Measurements from ENCODE around the gene BBOX1.

The BBOX1 gene

DNA sequence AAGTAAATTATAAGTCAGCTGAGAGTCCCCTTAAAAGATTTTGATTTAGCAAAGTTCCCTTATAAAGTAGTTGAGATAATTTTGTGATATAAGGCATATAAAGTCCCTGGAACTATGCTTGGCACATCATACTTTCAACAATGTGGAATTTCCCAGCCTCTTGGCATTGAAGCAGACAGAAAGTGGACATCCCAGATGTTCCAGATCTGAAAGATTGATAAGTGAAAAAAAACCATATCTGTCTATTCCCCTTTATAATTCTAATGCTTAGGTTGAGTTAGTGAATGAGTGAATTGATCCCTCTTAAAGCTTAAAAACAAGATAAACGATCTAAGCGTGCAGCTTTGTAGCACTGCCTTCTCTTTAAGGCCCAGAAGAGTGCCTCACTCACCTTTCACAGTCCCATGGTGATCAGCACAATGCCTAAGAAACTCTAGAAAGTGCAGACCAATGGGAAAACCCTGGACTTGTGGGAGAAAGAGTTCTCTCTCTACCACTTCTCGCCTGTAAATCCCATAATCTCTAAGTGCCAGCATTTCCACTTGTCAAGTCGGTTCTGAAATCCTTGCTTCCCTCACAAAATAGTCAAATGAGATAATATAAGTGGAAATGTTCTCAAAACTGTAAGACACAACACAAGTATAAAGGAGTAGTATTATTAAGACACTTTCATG lies 28.9 kb upstream of the BBOX1 start:
- Histone ChIP-seq H3K14ac (ENCODE audit: low read length in 2 of 2) (no peak overlapping the region), H3K36me3 (ENCODE audit: control insufficient read depth in 1 of 2, insufficient read depth in 2 of 2, low read depth in 1 of 2, low read length in 2 of 2) (no peaks in the 10 kb centered on the region), H3K79me1 (replicated peaks; ENCODE audit: low read length, poor library complexity, severe bottlenecking) (no peaks in the 10 kb centered on the region), H4K8ac (ENCODE audit: low read length) (peak overlapping the region; percentile 87), H2BK5ac (ENCODE audit: low read depth, low read length, poor library complexity, severe bottlenecking) (no peak overlapping the region), H3K9me3 (ENCODE audit: control insufficient read depth, low read length) (peaks cover 4% of the 10 kb centered on the region), H3K23ac (ENCODE audit: low read length in 2 of 2) (no peak overlapping the region), H2BK15ac (ENCODE audit: low read depth, poor library complexity, severe bottlenecking) (no peak overlapping the region), H3K4me3 (ENCODE audit: insufficient read depth in 1 of 2, low read depth in 1 of 2, low read length in 2 of 2) (no peak overlapping the region), H3K9ac (ENCODE audit: low read length) (no peak overlapping the region), H2BK12ac (ENCODE audit: low read length in 2 of 2) (no peak overlapping the region), H4K91ac (ENCODE audit: low read length) (peak overlapping the region; percentile 77), H3K27ac (ENCODE audit: low read length, poor library complexity, severe bottlenecking) (no peak overlapping the region), H3K4me1 (ENCODE audit: control insufficient read depth, insufficient read depth, low read depth, low read length) (no peaks in the 10 kb centered on the region), H3K18ac (ENCODE audit: low read depth in 1 of 2, low read length in 2 of 2) (peak overlapping the region; percentile 29 to 85), H3K4ac (ENCODE audit: low read depth in 1 of 2, low read length in 2 of 2) (no peak overlapping the region), H3K27me3 (ENCODE audit: control insufficient read depth in 1 of 2, insufficient read depth in 1 of 2, low read length in 2 of 2) (no peaks in the 10 kb centered on the region), H2AFZ (ENCODE audit: low read depth, low read length) (no peak overlapping the region), H3K4me2 (ENCODE audit: low read length, poor library complexity, severe bottlenecking) (no peak overlapping the region), H2AK5ac (ENCODE audit: low read length, severe bottlenecking) (no peak overlapping the region), H2BK120ac (ENCODE audit: low read depth, low read length) (no peak overlapping the region)
- 60% methylated on average over 2 of the region's 4 CpGs for WGBS
- DNase-seq: peak; percentile 59

DNA sequence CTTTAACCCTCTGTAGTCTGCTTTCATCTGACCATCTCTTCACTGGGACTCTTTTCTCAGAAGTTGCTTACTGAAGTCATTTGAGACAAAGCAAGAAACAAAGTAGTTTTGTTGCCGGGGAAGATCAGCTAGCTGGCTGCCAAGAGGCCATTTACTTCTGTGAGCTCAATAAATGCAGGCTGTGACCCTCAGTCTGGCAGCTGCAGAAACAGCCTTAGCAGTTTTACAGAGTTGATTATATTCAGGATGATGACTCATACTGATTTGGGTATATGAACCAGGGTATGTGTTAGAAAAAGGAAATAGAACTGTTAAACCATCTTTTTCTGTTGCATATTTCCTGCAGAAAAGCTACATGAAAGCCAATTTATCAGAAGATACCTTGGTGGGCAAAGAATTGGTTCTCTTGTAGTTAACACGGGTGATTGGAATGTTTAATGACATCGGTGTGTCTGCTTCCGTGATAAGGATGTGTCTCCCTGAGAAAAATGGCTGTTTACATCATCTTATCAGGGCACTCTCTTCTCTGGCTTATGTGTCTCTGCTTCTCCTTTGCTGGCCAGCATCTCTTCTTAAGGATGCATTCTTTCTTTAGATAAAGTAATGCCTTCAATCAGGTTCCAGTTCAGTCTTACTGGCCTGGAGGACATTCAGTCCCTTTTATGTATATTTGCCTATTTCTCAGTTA lies 28.2 kb upstream of the BBOX1 start:
- no peak overlapping the region for H3K4me2 ChIP-seq (ENCODE audit: low read length, poor library complexity, severe bottlenecking)
- H2BK120ac ChIP-seq (ENCODE audit: low read depth, low read length): no peak overlapping the region
- under 1% methylated on average over 4 of the region's 4 CpGs for WGBS
- H2BK5ac ChIP-seq (ENCODE audit: low read depth, low read length, poor library complexity, severe bottlenecking): no peak overlapping the region
- H3K4ac ChIP-seq (ENCODE audit: low read depth in 1 of 2, low read length in 2 of 2): no peak overlapping the region
- peaks cover 4% of the 10 kb centered on the region for H3K9me3 ChIP-seq (ENCODE audit: control insufficient read depth, low read length)
- H3K9ac ChIP-seq (ENCODE audit: low read length): no peak overlapping the region
- DNase-seq: peak; percentile 88
- no peak overlapping the region for H3K27ac ChIP-seq (ENCODE audit: low read length, poor library complexity, severe bottlenecking)
- no peaks in the 10 kb centered on the region for H3K27me3 ChIP-seq (ENCODE audit: control insufficient read depth in 1 of 2, insufficient read depth in 1 of 2, low read length in 2 of 2)
- H3K4me3 ChIP-seq (ENCODE audit: insufficient read depth in 1 of 2, low read depth in 1 of 2, low read length in 2 of 2): no peak overlapping the region
- no peaks in the 10 kb centered on the region for H3K4me1 ChIP-seq (ENCODE audit: control insufficient read depth, insufficient read depth, low read depth, low read length)
- no peak overlapping the region for H3K23ac ChIP-seq (ENCODE audit: low read length in 2 of 2)
- H3K36me3 ChIP-seq (ENCODE audit: control insufficient read depth in 1 of 2, insufficient read depth in 2 of 2, low read depth in 1 of 2, low read length in 2 of 2): no peaks in the 10 kb centered on the region
- H3K18ac ChIP-seq (ENCODE audit: low read depth in 1 of 2, low read length in 2 of 2): peak overlapping the region in 1 of 2 experiments; percentile 41
- no peaks in the 10 kb centered on the region for H3K79me1 ChIP-seq (replicated peaks; ENCODE audit: low read length, poor library complexity, severe bottlenecking)
- H3K14ac ChIP-seq (ENCODE audit: low read length in 2 of 2): no peak overlapping the region
- no peak overlapping the region for H4K91ac ChIP-seq (ENCODE audit: low read length)
- H2BK12ac ChIP-seq (ENCODE audit: low read length in 2 of 2): no peak overlapping the region
- no peak overlapping the region for H2AFZ ChIP-seq (ENCODE audit: low read depth, low read length)
- H2AK5ac ChIP-seq (ENCODE audit: low read length, severe bottlenecking): no peak overlapping the region
- H4K8ac ChIP-seq (ENCODE audit: low read length): no peak overlapping the region
- no peak overlapping the region for H2BK15ac ChIP-seq (ENCODE audit: low read depth, poor library complexity, severe bottlenecking)

DNA sequence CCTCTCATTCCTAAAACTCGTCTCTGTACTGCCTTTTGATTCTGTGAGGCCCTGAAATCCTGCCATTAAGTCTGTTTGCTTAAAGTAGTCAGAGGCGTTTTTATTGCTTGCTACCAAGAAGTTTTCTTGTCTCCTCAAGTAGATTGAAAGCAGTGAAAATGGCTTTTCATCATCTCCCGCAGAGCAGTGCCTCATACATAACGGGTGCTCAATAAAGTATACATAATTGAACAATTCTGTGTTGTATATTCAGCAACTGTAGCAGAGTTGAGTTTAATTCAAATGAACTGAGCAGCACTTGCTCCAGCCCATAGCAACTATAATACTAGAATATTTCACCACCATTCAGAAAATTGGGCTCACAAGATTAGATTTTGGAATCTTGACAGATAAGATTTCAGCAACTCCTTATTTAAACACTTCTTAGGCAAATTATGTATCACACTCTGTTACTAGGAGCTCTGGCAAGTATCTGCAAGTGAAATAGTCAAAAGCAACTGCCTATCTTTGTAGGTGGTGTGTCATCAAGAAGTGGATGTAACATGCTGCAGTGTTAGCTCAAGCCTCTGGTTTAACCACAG lies 26.7 kb upstream of the BBOX1 start:
- Histone ChIP-seq H3K23ac (ENCODE audit: low read length in 2 of 2) (no peak overlapping the region), H3K4me1 (ENCODE audit: control insufficient read depth, insufficient read depth, low read depth, low read length) (no peaks in the 10 kb centered on the region), H2BK15ac (ENCODE audit: low read depth, poor library complexity, severe bottlenecking) (no peak overlapping the region), H3K4ac (ENCODE audit: low read depth in 1 of 2, low read length in 2 of 2) (peak overlapping the region in 1 of 2 experiments; percentile 37), H3K36me3 (ENCODE audit: control insufficient read depth in 1 of 2, insufficient read depth in 2 of 2, low read depth in 1 of 2, low read length in 2 of 2) (no peaks in the 10 kb centered on the region), H2BK5ac (ENCODE audit: low read depth, low read length, poor library complexity, severe bottlenecking) (no peak overlapping the region), H3K27me3 (ENCODE audit: control insufficient read depth in 1 of 2, insufficient read depth in 1 of 2, low read length in 2 of 2) (no peaks in the 10 kb centered on the region), H2BK12ac (ENCODE audit: low read length in 2 of 2) (no peak overlapping the region), H3K4me2 (ENCODE audit: low read length, poor library complexity, severe bottlenecking) (no peak overlapping the region), H2AFZ (ENCODE audit: low read depth, low read length) (no peak overlapping the region), H3K79me1 (replicated peaks; ENCODE audit: low read length, poor library complexity, severe bottlenecking) (no peaks in the 10 kb centered on the region), H3K4me3 (ENCODE audit: insufficient read depth in 1 of 2, low read depth in 1 of 2, low read length in 2 of 2) (no peak overlapping the region), H4K8ac (ENCODE audit: low read length) (no peak overlapping the region), H3K9me3 (ENCODE audit: control insufficient read depth, low read length) (peaks cover 4% of the 10 kb centered on the region), H3K27ac (ENCODE audit: low read length, poor library complexity, severe bottlenecking) (no peak overlapping the region), H2BK120ac (ENCODE audit: low read depth, low read length) (no peak overlapping the region), H3K14ac (ENCODE audit: low read length in 2 of 2) (no peak overlapping the region), H4K91ac (ENCODE audit: low read length) (no peak overlapping the region), H2AK5ac (ENCODE audit: low read length, severe bottlenecking) (no peak overlapping the region), H3K18ac (ENCODE audit: low read depth in 1 of 2, low read length in 2 of 2) (no peak overlapping the region), H3K9ac (ENCODE audit: low read length) (peak overlapping the region; percentile 21)
- peak; percentile 59 for DNase-seq
- 0% methylated on average over 2 of the region's 4 CpGs for WGBS

DNA sequence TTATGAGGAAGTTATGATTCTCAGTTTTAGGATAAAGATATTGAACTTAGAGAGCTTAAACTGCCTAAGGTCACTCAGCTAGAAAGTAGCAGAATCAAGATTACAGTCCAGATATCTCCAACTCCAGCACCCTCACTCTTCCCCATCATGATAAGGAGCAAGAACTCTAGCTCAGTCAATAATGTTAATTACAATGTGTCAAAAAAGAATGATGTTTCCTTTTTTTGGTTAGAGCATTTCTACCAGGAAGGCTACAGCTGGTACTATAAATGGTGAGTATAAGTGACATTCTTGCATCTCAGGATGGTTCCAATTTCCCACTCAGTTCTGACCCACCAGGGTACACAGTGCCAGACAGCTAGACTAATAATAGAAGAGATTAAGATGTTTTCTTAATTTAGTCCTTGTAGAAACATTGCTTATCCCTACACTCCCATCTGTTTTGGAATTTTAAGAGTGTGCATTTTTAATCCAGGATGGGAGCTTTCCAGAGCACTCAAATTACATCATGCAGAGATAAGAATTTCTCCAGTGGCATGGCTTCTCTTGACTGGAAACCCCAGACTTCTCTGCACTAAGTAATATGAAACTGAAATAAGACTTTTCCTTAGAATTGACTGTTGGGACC lies 21.6 kb upstream of the BBOX1 start:
- H3K4me3 ChIP-seq (ENCODE audit: insufficient read depth in 1 of 2, low read depth in 1 of 2, low read length in 2 of 2): no peak overlapping the region
- H3K23ac ChIP-seq (ENCODE audit: low read length in 2 of 2): no peak overlapping the region
- no peak overlapping the region for H4K91ac ChIP-seq (ENCODE audit: low read length)
- no peaks in the 10 kb centered on the region for H3K79me1 ChIP-seq (replicated peaks; ENCODE audit: low read length, poor library complexity, severe bottlenecking)
- H2AFZ ChIP-seq (ENCODE audit: low read depth, low read length): no peak overlapping the region
- no peak overlapping the region for H2AK5ac ChIP-seq (ENCODE audit: low read length, severe bottlenecking)
- no peak overlapping the region for H3K4me2 ChIP-seq (ENCODE audit: low read length, poor library complexity, severe bottlenecking)
- H4K8ac ChIP-seq (ENCODE audit: low read length): no peak overlapping the region
- H3K27me3 ChIP-seq (ENCODE audit: control insufficient read depth in 1 of 2, insufficient read depth in 1 of 2, low read length in 2 of 2): no peaks in the 10 kb centered on the region
- H2BK15ac ChIP-seq (ENCODE audit: low read depth, poor library complexity, severe bottlenecking): no peak overlapping the region
- no peaks in the 10 kb centered on the region for H3K4me1 ChIP-seq (ENCODE audit: control insufficient read depth, insufficient read depth, low read depth, low read length)
- no peak overlapping the region for H3K4ac ChIP-seq (ENCODE audit: low read depth in 1 of 2, low read length in 2 of 2)
- no peaks in the 10 kb centered on the region for H3K36me3 ChIP-seq (ENCODE audit: control insufficient read depth in 1 of 2, insufficient read depth in 2 of 2, low read depth in 1 of 2, low read length in 2 of 2)
- H3K9ac ChIP-seq (ENCODE audit: low read length): no peak overlapping the region
- no peak overlapping the region for H3K18ac ChIP-seq (ENCODE audit: low read depth in 1 of 2, low read length in 2 of 2)
- no peak overlapping the region for H2BK5ac ChIP-seq (ENCODE audit: low read depth, low read length, poor library complexity, severe bottlenecking)
- H3K9me3 ChIP-seq (ENCODE audit: control insufficient read depth, low read length): no peaks in the 10 kb centered on the region
- no peak overlapping the region for H2BK12ac ChIP-seq (ENCODE audit: low read length in 2 of 2)
- no peak overlapping the region for H2BK120ac ChIP-seq (ENCODE audit: low read depth, low read length)
- no peak overlapping the region for H3K27ac ChIP-seq (ENCODE audit: low read length, poor library complexity, severe bottlenecking)
- no peak overlapping the region for H3K14ac ChIP-seq (ENCODE audit: low read length in 2 of 2)
- peak; percentile 28 for DNase-seq

Measured in mesenchymal stem cell (in vitro differentiated cells and primary cell).